Measurements from ENCODE around the gene PPM1M. TPM values are rescaled to one million over a fixed set of nuclear protein-coding genes. Genes with fewer than 3 reads are reported as not detected.

Gene PPM1M
- total RNA-seq, 1 donor from 2014 or later: 33.0 TPM

- no peak for DNase-seq (ENCODE audit: low spot score)
These were observed 50.2 kb downstream of the PPM1M start for GRCh38 chr3:52295671-52296208.

DNA sequence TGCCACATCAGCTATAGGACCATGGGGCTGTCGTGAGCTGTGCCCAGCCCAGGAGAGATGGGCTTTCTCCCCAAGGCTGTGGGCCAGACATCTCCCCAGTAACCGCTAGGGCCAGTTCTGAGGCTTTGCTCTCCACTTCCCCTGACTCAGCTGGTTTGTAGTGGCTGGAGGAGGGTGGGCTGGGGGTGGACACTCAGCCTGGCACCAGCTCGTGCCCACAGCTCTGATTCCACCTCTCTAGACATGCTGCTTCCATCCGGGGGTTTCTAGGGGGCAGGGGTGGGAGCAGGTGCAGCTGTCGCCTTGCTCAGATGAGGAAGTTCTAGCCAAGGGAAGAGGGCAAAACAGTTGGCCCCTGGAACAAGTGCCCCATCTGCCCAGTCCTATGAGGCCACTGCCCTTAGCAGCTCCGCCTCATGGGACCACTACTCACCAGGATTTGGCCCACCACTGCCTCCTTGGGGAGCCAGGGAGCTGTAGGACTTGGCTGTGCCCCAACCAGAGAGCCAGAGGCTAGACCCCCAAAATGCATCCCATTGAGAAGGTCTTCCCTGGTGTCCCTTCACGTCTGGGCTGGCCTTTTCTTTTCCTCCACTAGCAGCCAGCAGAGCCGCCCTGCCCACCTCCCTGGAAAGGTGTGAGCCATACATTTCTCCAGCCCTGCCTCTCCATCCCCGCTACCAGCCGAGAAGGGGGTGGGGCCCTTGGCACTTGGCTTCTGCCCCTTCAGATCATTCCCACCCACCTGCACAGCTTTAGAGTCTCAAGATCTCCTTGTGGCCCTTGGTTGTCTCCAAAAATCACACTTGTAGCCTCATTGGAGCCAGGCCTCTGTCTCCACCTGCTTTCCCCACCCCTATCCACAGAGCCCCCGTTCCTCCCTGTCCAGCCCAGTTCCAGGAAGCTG is 51.9 kb downstream of the PPM1M start:
- DNase-seq (ENCODE audit: low spot score): no peak

GRCh38 chr3:52298149-52299098 is 52.9 kb downstream of the PPM1M start:
- no peak for DNase-seq (ENCODE audit: low spot score)

DNA sequence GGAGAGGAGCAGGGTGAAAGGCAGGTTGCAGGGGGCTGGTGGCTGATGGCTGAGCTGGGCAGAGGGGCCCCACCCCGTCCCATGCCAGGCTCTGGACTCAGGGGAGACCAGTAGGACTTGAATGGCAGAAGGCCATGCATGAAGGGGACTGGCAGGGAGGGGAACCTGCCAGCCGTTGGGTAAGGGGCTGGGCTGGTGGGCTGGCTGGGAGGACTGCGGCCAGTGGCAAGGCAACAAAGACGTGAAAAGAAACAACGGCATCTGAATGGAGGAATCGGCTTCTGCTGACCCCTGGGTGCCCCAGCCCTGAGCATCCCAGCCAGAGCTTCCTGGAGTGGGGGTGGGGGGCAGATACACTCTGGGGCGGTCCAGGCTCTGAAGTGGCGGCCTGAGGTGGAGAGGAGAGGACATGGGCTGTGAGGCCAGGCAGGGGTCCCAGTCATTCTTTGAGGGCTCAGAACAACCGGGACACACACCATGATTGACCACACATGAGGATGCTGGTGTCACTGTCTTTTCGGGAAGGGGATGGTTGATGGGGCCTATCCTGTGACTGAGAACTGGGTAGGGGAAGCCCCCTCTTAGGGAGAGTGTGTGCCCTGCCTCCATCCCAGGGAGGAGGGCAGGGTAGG is 53.8 kb downstream of the PPM1M start:
- no peak for DNase-seq (ENCODE audit: low spot score)

Other genes with a start within 250 kb of the PPM1M start
- gene RPL29, start 249.9 kb upstream of the PPM1M start, total RNA-seq: 836 TPM
- gene DUSP7, start 189.2 kb upstream of the PPM1M start, total RNA-seq: 20.4 TPM
- 3.4 TPM for gene POC1A, start 91.3 kb upstream of the PPM1M start, total RNA-seq
- 62.4 TPM for gene ALAS1, start 47.6 kb upstream of the PPM1M start, total RNA-seq
- gene TLR9, start 20.1 kb upstream of the PPM1M start, total RNA-seq: 1.4 TPM
- gene TWF2, start 6.6 kb upstream of the PPM1M start, total RNA-seq: 72.8 TPM
- gene WDR82, start 32.9 kb downstream of the PPM1M start, total RNA-seq: 71.0 TPM
- gene GLYCTK, start 42.1 kb downstream of the PPM1M start, total RNA-seq: 53.6 TPM
- gene DNAH1, start 70.6 kb downstream of the PPM1M start, total RNA-seq: 13.8 TPM
- 71.3 TPM for gene BAP1, start 164.2 kb downstream of the PPM1M start, total RNA-seq
- 5.4 TPM for gene PHF7, start 164.9 kb downstream of the PPM1M start, total RNA-seq
- gene SEMA3G, start 199.3 kb downstream of the PPM1M start, total RNA-seq: 11.6 TPM
- 0.81 TPM for gene TNNC1, start 208.3 kb downstream of the PPM1M start, total RNA-seq
- 111 TPM for gene NISCH, start 209.8 kb downstream of the PPM1M start, total RNA-seq
- gene STAB1, start 249.6 kb downstream of the PPM1M start, total RNA-seq: 222 TPM